ENCODE results near the gene ALK.

ALK gene

GRCh38 chr2:29549069-29549380, 372.4 kb downstream of the ALK start:
- TF ChIP-seq, protein P1, sequence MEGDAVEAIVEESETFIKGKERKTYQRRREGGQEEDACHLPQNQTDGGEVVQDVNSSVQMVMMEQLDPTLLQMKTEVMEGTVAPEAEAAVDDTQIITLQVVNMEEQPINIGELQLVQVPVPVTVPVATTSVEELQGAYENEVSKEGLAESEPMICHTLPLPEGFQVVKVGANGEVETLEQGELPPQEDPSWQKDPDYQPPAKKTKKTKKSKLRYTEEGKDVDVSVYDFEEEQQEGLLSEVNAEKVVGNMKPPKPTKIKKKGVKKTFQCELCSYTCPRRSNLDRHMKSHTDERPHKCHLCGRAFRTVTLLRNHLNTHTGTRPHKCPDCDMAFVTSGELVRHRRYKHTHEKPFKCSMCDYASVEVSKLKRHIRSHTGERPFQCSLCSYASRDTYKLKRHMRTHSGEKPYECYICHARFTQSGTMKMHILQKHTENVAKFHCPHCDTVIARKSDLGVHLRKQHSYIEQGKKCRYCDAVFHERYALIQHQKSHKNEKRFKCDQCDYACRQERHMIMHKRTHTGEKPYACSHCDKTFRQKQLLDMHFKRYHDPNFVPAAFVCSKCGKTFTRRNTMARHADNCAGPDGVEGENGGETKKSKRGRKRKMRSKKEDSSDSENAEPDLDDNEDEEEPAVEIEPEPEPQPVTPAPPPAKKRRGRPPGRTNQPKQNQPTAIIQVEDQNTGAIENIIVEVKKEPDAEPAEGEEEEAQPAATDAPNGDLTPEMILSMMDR (IDR thresholded peaks at IDR 0.05; ENCODE audit: low read depth, low read length, missing control alignments), result no peak
- in situ Hi-C loops (cut with HindIII; ENCODE audit: low sequenced_read_pairs), result no loop called here
- no peak overlapping the region for H3K4me3 ChIP-seq (ENCODE audit: low read depth, low read length)
- DNase-seq (ENCODE audit: low read depth), result no peak

- in situ Hi-C loops (cut with HindIII; ENCODE audit: low sequenced_read_pairs), result no loop called here
- TF ChIP-seq, protein P1 (IDR thresholded peaks at IDR 0.05; ENCODE audit: low read depth, low read length, missing control alignments), result no peak
- H3K4me3 ChIP-seq (ENCODE audit: low read depth, low read length), result no peak overlapping the region
- no peak for DNase-seq (ENCODE audit: low read depth)
Observed at GRCh38 chr2:29544917-29545316, 376.5 kb downstream of the ALK start.

GRCh38 chr2:29544031-29544430, 377.4 kb downstream of the ALK start:
- in situ Hi-C loops (cut with HindIII; ENCODE audit: low sequenced_read_pairs), result no loop called here
- TF ChIP-seq, protein P1 (IDR thresholded peaks at IDR 0.05; ENCODE audit: low read depth, low read length, missing control alignments), result no peak
- DNase-seq (ENCODE audit: low read depth), result no peak
- no peak overlapping the region for H3K4me3 ChIP-seq (ENCODE audit: low read depth, low read length)

DNA sequence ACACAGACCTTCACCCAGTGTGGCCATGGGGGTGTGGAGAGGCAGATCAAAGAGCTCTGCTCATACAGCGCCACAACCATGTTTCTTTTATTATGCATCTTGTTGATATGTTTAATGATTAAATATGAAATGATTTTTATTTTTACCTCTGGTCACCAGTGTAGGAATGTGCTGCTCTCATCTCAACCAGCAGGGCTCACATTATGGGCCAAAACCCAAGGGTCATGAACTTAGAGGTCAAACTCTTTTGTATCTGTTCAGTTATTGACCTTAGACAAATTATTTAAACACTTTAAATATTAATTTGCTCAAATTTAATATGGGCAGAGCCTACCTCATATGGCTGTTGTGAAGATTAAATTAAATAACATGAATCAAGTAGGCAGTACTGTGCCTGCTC, 386.2 kb downstream of the ALK start:
- in situ Hi-C loops (cut with HindIII; ENCODE audit: low sequenced_read_pairs), result no loop called here
- DNase-seq (ENCODE audit: low read depth), result no peak
- TF ChIP-seq, protein P1 (IDR thresholded peaks at IDR 0.05; ENCODE audit: low read depth, low read length, missing control alignments), result no peak
- no peak overlapping the region for H3K4me3 ChIP-seq (ENCODE audit: low read depth, low read length)

DNA sequence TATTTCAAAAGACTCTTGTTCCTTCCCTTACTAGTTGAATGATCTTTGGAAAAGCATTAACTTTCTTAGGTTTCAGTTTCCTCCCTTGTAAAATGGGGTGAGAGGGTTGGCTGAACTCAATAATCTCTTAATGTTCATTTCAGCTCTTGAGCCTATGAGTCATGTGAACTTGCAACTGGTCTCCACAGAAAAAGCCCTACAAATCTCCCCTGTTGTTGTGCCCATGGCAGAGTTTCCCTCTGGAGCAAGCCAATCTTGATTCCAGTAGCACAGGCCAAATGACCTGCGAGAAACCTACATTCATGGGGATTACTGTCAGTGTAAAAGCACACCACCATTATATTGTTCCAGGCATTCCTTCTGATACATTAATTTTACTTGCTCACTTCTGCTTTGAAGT, 388.9 kb downstream of the ALK start:
- in situ Hi-C loops (cut with HindIII; ENCODE audit: low sequenced_read_pairs), result no loop called here
- DNase-seq (ENCODE audit: low read depth), result no peak
- TF ChIP-seq, protein P1 (IDR thresholded peaks at IDR 0.05; ENCODE audit: low read depth, low read length, missing control alignments), result no peak
- no peak overlapping the region for H3K4me3 ChIP-seq (ENCODE audit: low read depth, low read length)

- in situ Hi-C loops (cut with HindIII; ENCODE audit: low sequenced_read_pairs), result no loop called here
- TF ChIP-seq, protein P1 (IDR thresholded peaks at IDR 0.05; ENCODE audit: low read depth, low read length, missing control alignments), result no peak
- no peak overlapping the region for H3K4me3 ChIP-seq (ENCODE audit: low read depth, low read length)
- DNase-seq (ENCODE audit: low read depth), result no peak
Observed at GRCh38 chr2:29531626-29532025, 389.8 kb downstream of the ALK start.

- no peak overlapping the region for H3K4me3 ChIP-seq (ENCODE audit: low read depth, low read length)
- TF ChIP-seq, protein P1 (IDR thresholded peaks at IDR 0.05; ENCODE audit: low read depth, low read length, missing control alignments), result no peak
- in situ Hi-C loops (cut with HindIII; ENCODE audit: low sequenced_read_pairs), result no loop called here
- no peak for DNase-seq (ENCODE audit: low read depth)
Observed at GRCh38 chr2:29530281-29530680, 391.1 kb downstream of the ALK start.

Data from astrocyte of the cerebellum (primary cell).